CD4-positive, alpha-beta T cell treated with Interleukin-15 for 1 hour (primary cell): ENCODE results near the gene ATF6B.

ENCODE experiments used
- DNase-seq: peaks from one replicate; pipeline ENCODE4 v3.0.0-alpha.2; 2020

Gene ATF6B

GRCh38 chr6:32127717-32128592 lies at the start of gene ATF6B:
Gene ATF6B (minus strand): TSS chr6:32128246. CDS start chr6:32128207, 39 bp downstream.
- DNase-seq = peak; percentile 100

- peak; percentile 56 for DNase-seq
Measured at GRCh38 chr6:32177183-32177787, 49.2 kb upstream of the ATF6B start.

DNA sequence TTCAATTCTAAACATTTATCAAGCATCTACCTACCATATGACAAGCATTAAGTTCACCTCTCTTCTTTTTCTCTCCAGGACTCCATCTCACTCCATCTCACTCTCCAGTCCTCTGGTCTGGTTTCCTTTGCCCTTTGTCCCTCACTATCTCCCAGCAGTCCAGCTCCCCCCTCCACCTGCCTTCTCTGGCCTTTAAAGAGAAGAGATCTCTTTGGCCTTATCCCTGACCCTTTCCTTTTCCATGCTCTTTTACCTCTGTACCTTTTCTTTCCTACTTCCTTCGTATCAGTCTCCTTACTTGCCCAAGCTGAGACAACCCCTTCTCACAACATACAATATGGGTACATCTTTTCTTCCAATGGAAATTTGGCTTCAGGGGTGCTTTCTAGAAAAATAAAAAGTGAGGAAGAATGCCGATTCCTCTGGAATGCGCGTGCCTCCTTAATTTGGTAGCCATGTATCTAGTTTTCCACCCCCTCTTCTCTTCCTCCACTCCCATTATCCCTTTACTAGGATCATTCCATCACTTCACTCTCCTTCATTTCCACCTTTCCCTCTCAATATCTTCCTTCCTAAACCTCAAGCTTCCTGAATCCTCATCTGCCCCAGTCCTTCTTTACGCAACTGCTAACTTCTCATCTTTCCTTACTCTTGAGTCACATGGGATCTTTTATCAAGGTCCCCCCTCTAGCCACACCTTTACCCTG lies 48.6 kb upstream of the ATF6B start:
- no peak for DNase-seq

DNA sequence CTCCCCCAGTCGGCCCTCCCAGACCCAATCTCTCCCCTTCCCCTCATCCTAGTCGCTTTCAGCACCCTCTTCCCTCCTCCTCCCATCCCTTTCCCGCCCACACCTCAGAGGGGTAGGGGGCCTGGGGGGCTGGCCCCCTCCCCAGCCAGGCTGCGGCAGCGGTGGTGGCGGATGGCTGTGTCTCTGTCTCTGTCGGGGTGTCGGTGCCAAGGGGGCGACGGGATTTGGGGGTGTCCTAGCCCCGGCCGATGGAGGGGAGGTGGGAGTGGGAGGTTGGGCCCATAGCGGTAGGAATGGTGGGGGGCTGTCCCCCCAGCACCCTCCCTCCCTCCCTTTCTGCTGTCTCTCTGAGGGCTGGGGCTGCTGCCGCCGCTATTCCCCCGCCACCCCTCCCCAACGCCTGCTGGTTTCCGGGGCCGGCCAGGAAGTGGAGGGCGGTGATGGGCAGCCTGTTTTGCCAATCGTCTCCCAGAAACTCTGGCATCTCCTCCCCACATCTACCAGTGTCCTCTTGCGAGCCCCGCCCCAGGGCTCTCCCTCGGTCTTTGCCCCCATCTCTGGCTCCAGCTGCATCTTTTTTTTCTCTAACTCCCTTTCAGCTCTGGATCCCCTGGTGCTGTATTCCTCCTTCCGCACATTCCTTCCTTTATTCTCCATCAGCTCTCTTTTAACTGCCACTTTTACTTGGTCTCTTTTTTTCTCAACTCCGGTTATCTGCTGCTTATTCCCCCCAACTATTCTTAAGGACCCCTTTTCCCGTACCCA lies 47.8 kb upstream of the ATF6B start, which contains the start of gene AGPAT1:
Gene AGPAT1, minus strand, starts transcription at position 374 of the 765 bp plus-strand sequence. CDS start 4,588 bp downstream, outside the sequence.
- peak; percentile 96 for DNase-seq

- no peak for DNase-seq
Measured at GRCh38 chr6:32175322-32175710, 47.3 kb upstream of the ATF6B start.

GRCh38 chr6:32174416-32174815 lies 46.4 kb upstream of the ATF6B start:
- DNase-seq = no peak

DNA sequence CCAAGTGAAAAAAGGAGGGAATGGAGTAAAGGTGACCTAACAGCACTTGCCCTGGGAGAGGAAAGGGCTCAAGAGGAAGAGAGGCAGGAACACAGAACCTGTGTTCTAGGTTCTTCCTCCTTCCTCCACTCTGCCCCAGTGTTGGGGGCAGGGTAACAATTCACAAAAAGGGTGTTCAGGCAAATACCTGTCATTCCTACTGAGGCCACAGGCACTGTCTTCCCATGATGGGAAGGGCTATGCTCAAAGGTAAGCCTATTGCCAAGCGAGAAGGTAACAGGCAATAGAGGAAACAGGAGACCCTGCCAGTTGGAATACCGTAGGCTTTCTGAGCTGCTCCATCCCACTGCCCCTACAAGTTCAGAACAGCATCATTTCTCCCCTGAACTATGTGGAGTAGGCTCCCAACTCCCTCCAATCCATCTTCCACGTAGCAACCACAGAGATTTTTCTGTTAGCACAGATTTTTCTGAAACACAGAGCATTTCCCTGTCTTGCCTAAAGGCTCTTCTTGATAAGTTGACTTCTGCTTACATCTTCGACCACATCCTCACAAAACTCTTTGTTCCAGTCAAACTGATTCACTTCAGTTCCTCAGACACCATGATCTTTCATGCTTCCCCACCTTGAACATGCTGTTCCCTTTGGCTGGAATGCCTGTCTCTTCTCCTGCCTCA lies 45.1 kb upstream of the ATF6B start:
- no peak for DNase-seq

- DNase-seq = no peak
Measured at GRCh38 chr6:32171234-32171633, 43.2 kb upstream of the ATF6B start.

DNA sequence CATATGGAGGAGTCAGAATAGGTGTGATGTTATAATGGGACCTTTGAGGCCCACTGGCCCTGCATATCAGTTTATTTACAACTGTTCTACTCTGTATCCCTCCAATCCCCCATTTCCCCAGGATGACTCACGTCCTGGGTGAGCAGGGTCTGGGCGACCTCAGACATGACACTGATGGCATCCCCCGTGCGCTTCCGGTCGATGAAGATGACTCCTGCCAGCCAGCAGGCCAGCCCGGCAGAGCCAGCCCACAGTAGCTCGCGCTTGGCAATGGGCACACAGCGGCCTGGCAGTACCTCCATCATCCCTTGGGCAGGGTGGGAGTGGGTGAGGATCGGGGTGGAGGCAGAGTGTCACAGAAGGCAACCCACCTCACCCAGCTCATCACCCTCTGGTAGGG lies 42.2 kb upstream of the ATF6B start:
- no peak for DNase-seq

DNA sequence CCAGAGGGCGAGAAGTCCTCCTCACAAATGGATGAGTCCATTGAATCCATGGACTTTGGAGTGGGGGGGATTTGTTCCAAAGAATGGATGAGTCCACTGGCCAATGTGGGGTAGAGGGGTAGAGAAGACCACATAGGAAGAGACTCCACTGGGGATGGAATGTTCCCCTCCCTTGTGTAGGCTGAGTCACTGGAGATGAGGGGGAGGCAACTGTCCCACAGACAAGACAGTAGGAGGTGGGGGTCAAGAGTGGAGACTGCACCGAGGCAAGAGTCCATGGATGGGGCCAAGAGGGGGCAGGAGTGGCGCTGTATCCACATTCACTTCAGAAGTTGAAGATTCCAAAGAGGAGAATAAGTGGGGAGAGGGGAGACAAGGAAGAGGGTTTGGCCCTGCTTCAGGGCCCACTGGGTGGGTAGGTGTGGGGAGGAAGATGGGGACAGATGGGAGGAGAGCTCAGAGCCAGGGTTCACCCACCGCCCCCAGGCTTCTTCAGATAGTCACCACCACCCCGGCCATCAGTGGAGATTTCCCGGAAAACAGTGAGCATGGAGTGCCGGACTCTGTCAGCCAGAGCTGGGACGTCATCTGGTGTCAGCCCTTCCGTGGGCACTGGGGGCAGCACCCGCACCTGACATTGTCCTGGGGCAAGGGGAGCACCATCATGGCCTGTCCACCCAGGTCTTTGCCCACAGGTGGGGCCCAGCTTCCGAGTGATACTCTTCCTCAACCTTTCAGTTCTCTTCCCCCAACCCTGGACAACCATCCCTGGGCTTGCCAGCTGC lies 41.0 kb upstream of the ATF6B start:
- no peak for DNase-seq

- no peak for DNase-seq
Measured at GRCh38 chr6:32168350-32168749, 40.3 kb upstream of the ATF6B start.

DNA sequence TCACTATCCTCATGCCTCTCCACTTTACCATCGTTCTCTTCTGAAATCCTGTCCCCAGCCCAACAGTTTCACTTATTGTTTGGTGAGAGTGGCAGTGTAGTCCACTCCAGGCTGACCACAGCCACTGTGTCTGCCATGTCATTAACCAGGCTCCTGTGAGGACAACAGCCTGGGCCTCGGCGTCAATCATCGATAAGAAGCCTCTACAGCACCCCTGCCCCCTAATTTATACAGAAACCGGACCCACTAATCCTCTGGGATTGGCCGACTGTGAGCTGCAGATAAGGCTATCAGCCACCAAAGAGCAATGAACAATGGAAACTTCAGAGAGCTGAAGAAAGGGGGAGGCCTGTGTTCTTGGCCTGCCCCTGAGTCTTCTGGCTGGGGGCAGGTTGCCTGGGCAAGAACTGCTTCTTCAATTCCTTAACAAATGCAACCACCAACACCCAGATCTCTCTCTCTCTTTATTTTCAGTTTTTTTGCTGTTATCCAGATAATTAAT lies 39.8 kb upstream of the ATF6B start:
- no peak for DNase-seq

- DNase-seq = no peak
Measured at GRCh38 chr6:32167154-32167760, 39.2 kb upstream of the ATF6B start.

GRCh38 chr6:32166411-32167061 lies 38.5 kb upstream of the ATF6B start:
- no peak for DNase-seq

DNA sequence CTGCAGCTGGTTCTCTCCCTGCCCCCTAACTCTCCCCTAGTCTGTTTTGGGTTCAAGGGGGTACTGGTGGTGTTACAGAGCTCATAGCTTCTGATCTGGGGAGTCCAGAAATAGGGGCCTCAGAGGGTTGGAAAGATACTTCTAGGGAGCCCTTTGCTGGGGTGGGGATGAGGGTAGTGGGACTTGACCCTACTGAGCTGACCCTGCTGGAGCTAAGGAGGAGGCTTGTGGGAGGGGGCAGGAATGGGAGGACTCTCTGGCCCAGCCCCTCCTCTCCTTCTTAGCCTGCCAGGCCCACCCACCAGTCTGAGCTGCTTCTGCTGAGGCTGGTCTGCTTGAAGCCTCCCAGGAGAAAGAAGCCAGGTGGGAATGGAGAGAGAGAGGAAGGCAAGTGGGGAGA lies 36.2 kb upstream of the ATF6B start, which contains the start of gene EGFL8:
Gene EGFL8, plus strand, starts transcription at position 301 of the 400 bp plus-strand sequence. CDS start 1,571 bp downstream, outside the sequence.
- DNase-seq = no peak

DNA sequence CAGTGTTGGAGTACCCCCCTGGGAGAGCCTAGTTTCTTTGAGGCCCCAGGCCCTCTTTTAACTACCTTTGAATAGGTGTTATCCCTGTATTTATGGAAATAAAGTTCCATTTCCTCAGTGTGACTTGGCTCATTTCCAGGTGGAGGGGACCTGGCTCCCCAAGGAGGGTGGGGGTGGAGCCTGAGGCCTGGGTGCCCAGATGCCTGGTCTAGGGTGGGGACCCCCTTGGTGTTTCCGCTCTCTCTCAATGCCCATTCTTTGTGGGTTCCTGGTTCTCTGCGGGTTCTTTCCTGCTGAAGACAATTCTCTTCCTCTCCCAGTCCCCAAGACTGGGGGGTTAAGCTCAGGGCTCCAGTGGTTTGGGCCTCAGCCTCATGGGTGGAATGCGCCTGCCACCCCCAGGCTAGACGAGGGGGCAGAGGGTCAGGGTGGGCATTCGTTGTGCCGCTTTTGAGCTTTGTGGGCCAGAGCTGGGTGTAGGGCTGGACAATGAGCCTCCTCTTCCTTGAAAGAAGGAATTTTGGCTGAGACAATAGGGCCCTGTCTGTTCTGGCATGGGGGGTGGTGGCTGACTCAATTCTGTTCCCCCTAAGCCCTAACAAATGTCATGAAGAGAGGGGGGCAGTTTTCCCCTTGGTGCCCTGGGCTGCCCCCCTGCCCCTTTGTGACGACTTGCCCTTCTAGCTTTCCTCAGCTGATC lies 35.7 kb upstream of the ATF6B start:
- no peak for DNase-seq

DNA sequence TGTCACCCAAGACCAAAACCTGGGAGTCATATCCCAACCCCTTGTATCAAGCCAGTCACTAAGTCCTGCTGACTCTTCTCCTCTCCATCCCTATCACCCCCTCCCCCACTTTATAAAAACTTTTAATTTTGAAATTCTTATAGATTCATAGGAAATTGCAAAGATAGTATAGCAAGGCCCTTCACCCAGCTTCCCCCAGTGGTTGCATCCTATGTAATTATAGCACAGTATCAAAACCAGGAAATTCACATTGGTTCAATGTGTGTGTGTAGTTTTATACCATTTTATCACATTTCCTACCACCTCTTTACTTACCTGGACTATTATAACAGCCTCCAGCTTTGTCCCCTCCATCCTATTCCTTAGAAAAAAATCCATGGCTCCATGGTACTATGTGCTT lies 30.0 kb upstream of the ATF6B start:
- no peak for DNase-seq

- no peak for DNase-seq
Measured at GRCh38 chr6:32156891-32157290, 28.8 kb upstream of the ATF6B start.

DNA sequence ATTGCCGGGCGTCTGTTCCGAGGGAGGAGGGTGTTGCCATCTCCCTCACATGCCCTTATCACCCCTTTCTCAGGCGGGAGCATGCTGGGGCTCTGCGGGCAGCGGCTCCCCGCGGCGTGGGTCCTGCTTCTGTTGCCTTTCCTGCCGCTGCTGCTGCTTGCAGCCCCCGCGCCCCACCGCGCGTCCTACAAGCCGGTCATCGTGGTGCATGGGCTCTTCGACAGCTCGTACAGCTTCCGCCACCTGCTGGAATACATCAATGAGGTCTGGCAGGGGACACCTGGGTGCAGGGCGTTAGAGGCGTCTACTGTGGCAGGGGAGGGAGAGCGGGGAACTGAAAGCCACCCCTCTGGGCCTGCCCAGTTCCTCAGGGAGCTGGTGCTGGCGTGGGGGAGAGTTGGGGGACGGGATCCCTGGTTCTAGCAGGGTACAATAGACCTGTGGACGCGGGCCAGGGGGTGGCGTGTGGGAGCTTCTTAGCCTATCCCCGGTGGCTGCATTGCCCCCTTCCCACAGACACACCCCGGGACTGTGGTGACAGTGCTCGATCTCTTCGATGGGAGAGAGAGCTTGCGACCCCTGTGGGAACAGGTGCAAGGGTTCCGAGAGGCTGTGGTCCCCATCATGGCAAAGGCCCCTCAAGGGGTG lies 26.6 kb upstream of the ATF6B start:
- peak; percentile 75 for DNase-seq
